Measurements from ENCODE around the gene ABCD1.
"Not testable (repeated sequence)": the region's sequence is repeated elsewhere in the genome, so short reads cannot be mapped to it uniquely, and the experiment has no call there.

Gene ABCD1

DNA sequence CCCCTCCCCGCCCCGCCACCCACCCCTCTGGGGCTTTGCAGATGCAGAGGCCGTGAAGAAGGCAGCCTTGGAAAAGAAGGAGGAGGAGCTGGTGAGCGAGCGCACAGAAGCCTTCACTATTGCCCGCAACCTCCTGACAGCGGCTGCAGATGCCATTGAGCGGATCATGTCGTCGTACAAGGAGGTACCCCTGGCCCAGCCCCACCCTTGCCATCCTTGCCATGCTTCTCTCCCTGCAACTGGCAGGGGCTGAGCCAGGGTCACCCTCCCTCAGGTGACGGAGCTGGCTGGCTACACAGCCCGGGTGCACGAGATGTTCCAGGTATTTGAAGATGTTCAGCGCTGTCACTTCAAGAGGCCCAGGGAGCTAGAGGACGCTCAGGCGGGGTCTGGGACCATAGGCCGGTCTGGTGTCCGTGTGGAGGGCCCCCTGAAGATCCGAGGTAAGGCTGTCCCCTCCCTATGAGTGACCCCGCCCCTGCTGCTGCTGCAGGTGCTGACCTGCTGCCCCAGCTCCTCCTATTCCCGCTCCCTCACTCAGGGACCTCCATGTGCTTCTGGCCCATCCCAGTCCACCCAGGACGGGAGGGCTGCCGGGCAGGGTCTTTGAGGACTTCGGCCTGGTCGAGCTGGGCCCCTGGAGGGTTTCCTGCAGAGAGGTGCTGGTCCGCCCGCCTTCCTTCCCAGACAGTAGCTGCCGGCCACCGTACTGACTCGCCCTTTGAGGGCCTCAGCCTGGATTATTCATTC lies 11.6 kb downstream of the ABCD1 start:
- DNase-seq, result no peak

DNA sequence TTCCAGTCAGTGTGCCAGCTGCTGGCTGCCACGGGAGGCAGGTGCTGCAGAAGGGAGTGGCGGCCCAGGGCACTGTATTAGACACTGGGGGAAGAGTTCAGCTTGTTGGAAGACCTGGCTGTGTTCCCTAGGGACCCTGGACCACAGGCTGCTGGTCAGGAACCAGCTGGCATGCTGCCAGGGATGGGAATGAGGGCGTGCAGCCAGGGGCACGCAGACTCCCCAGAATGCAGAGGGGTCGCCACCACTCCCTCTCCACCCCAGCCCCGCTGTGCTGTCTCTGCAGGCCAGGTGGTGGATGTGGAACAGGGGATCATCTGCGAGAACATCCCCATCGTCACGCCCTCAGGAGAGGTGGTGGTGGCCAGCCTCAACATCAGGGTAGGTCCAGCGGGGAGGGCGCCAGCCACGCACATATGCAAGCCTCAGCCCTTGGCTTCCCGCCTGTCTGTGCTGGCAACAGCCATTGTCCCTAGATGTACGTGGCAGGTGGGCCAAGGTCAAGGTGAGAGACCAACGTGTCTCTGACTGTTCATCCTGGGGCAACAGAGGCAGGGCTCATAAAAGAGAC lies 12.3 kb downstream of the ABCD1 start:
- no peak for DNase-seq

DNA sequence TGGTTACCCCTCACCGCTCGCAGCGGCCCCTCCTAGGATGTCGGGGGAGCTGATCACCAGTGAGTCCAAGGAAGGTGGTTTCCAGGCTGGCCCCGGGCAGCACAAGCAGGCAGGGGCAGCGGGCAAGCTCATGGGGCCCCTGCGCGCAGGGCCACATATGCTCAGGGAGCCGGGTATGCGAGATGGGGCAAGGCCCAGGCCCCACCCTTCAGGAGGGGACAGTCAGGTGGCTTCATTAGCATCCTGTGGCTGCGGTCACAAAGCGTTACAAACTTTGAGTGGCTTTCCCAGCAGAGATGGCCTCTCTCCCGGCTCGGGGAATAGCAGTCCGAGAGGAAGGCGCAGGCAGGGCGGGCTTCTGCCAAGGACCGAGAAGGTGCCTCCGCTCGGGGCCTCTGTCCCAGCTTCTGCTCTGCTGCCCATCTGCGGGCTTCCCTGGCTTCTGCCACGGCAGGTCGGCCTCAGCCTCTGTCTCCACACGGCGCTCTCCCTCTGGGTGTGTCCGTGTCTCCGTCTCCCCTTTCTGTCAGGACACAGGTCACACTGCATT lies 13.5 kb downstream of the ABCD1 start:
- DNase-seq, result no peak

DNA sequence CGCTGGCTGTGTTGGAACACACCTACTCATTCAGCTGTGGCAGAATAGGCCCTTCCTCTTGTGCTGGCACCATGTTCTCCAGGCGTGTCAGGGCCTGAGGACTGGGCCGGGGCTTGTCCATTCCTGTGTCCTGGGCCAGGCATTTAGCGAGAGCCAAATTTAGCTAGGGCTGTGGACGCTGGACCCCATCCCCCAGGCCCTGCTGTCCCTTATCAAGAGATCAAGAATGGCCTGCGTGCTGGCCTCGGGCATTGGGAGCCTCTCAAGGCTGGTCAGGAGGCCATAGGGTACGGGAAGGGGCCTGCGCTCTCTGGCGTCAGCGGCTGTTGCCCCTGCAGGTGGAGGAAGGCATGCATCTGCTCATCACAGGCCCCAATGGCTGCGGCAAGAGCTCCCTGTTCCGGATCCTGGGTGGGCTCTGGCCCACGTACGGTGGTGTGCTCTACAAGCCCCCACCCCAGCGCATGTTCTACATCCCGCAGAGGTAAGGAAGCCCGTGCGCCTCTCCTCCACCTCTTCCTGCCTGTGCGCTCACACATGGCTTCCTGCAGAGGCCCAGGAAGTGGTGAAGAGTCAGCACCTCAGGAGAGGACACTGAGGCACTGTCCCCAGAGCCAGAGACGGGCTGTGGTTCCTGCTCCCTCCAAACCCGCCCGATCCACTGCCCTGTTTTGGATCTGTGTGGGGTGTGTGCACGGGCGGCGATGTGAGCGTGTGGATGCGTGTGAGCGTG lies 15.3 kb downstream of the ABCD1 start:
- no peak for DNase-seq

DNA sequence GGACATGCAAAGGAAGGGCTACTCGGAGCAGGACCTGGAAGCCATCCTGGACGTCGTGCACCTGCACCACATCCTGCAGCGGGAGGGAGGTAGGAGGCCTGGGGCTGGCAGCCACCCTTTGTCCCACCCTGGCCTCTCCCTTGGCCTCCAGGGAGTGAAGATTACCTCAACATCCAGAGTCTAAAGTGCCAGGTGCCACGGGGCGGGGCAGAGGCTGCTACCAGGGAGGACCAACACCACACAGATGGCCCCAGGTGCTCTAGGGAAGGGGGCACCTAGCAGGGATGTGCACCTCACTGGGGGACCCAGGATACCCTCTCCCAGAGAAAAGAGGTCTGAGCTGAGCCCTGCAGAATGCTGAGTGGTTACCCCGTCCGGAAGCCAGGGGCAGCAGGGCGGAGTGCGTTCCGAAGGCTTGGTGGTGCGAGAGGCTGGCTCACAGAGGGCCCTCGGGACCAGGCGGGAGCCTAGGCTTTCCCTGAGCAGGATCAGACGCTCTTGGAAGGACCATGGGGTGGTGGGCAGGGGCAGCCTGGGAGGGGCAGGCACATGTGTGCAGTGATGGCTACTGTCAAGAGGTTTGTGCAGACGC lies 16.1 kb downstream of the ABCD1 start:
- no peak for DNase-seq

DNA sequence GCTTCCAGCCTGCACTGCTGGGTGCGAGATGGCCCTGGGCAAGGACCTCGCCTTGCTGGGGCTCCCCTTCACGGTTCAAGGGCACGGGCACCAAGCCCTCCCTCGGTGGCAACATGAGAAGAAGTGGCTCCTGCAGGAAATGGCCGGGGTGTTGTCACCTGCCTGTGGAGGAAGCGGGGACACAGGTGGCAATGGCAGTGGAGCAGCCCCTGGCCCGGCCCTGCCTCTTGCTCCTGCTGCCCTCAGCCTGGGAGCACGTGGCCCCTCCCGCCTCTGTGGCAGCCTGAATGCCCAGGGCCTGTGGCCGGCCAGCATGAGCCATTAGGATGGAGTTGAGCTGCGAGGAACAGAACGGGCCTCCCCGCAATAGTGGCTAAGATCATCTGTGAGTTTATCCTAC lies 16.8 kb downstream of the ABCD1 start:
- no peak for DNase-seq

DNA sequence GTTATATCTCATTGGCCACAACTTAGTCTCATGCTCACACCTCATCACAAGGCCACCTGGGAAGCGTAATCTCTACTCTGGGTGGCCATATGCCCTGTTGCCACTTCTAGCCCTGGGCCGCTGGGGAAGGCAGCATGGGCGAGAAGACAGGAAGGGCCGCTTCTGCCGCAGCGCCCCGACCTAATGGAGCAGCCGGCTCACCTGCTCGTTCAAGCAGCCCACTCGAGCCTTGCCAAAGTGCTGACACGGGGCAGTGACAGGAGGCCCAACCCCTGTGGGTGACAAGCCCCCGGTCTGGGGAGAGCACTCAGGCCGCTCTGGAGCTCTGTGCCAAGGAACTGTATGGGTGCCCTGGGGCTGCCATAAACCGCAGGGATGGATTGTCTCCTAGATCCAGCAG lies 17.5 kb downstream of the ABCD1 start:
- not testable (repeated sequence) for DNase-seq

DNA sequence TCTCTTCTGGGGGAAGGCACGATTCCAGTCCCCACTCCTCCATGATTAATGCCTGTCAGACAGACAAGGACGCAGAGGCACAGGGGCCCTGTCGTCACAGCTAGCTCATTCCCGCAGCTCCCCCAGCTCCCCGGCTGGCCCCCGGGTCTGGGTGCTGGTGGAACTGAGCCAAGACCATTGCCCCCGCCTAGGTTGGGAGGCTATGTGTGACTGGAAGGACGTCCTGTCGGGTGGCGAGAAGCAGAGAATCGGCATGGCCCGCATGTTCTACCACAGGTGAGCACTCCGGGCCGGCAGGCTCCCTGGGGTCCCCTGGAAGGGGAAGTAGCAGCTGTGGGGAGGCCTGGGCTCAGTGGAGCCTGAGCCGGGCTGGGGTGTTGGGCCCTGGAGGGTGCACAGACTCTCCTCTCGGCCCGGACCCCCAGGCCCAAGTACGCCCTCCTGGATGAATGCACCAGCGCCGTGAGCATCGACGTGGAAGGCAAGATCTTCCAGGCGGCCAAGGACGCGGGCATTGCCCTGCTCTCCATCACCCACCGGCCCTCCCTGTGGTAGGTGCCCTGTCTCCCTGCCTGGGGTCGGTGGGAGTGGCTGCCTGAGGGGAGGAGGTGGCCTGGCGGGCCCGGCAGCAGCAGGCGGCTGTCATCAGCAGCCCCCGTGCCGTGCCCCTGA lies 18.3 kb downstream of the ABCD1 start:
- not testable (repeated sequence) for DNase-seq

DNA sequence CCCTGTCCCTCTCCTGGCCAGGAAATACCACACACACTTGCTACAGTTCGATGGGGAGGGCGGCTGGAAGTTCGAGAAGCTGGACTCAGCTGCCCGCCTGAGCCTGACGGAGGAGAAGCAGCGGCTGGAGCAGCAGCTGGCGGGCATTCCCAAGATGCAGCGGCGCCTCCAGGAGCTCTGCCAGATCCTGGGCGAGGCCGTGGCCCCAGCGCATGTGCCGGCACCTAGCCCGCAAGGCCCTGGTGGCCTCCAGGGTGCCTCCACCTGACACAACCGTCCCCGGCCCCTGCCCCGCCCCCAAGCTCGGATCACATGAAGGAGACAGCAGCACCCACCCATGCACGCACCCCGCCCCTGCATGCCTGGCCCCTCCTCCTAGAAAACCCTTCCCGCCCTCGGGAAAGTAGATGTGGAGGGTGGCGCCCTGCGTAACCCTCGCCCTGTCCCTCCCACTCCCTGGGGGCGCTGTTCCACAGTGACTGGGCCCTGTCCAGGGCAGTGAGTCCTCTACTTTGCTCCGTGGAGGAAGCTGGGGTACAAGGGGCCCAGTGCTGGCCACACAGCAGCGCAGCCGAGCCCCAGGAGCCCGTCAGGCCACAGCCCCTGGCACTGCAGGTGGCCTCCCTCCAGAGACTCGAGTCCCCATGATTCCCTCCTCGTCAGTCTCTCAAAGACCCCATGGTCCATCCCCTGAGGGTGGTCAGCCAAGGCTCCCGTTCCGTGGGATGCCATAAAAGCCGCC lies 19.0 kb downstream of the ABCD1 start:
- DNase-seq, result not testable (repeated sequence)

DNA sequence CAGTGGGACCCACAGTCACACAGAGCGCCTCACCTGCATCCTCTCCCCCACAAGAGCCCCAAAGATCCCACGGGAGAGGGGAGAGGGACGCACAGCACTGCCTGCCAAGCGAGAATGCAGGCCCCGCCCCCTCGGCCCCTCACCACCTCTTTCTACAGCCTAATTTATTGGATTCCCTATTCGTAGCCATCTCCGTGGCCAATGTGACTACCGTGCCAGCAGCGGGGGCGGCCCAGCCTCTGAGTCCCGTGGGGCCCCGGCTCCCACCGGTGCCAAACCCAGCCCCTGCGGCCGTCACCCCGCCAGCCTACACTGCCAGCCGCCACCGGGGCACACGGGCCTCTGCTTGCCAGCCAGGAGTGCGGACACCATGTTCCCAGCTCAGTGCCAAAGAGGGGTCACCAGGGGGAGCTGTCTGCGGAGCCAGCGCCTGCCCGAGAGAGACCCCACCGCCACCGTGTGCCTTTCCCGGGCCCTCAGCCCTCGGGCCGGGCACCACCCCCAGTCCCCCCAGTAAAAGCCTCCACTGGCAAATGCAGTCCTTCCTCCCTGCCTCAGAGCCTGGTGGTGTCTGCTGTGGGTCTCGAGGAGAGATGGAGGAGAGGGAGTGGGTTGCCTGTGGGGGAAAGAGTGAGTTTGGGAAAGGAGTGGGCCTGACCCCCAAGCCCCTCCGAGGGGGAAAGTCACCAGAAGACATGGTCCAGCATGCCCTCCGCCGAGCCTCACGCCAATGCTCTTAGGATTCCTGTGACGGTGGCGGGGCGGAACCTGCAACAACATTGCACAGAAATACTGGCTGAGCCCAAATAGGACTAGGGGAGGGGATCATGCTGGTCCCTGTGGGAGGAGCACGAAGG lies 19.8 kb downstream of the ABCD1 start:
- DNase-seq, result no peak

DNA sequence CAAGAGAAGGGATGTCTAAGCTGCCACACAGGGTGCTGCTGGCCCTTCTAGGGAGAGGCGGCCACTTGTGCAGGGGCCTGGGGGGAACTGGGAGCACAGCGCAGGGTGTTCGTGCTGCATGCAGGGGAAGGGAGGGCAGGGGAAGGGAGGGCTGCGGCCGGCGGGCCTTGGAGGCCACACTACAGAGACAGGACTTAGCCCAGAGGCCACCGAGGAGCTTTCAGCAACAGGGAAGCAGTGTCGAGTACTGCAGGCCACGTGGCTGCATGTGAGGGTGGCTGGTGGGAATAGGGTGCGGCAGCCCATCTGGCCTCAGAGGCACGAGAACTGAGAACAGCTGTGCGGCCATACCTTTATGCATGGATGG lies 20.4 kb downstream of the ABCD1 start:
- DNase-seq, result not testable (repeated sequence)

DNA sequence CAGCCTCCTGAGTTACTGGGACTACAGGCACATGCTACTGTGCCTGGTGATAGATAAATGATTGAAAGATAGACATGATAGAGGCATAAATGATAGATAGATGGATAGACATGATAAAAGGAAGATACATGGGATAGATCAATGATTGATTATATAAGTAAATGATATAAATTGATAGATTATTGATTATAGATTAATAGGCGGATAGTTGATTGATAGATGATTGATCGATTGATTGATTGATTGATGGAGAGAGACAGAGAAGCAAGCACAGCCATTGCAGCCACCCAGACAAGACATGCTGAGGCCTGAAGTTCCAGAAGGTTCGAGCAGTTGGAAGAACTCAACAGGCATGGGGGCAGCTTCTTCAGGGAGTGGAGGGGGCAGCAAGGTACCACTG lies 21.7 kb downstream of the ABCD1 start:
- DNase-seq, result no peak

DNA sequence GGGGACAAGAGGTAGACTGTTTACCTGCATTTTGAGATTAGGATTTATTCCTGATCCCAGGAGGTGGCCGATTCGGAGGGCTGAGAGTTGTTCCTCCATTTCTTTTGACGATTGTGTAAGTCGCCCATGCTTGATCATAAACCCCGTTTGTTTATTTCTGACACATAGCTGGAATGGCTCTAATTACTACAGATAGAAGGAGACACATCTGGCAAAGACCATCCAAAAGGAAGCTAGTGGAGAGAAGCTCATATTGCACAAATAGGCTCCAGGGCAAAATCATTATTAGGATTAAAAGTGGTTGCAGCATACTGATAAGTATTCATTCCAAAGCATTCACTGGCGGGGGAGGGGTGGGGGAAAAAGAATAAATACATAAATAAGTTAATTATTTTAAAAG lies 22.3 kb downstream of the ABCD1 start:
- DNase-seq, result peak; percentile 9

DNA sequence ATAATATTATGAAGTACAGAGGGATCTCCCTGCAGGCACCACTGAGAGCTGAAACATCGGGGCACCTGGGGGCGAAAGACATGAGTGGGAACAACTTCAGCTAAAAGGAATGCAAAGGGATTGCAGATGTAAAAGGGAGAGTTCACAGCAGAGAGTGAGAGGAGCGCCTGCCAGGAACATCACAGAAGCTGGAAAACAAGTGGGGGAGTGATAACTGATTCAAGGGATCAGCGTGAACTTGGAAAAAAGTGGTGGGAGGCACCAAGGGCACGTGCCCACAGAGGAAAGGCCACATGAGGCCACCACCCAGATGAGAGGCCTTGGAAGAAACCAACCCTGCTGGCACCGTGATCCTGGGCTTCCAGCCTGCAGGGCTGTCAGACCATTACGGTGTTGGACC lies 24.4 kb downstream of the ABCD1 start:
- not testable (repeated sequence) for DNase-seq

DNA sequence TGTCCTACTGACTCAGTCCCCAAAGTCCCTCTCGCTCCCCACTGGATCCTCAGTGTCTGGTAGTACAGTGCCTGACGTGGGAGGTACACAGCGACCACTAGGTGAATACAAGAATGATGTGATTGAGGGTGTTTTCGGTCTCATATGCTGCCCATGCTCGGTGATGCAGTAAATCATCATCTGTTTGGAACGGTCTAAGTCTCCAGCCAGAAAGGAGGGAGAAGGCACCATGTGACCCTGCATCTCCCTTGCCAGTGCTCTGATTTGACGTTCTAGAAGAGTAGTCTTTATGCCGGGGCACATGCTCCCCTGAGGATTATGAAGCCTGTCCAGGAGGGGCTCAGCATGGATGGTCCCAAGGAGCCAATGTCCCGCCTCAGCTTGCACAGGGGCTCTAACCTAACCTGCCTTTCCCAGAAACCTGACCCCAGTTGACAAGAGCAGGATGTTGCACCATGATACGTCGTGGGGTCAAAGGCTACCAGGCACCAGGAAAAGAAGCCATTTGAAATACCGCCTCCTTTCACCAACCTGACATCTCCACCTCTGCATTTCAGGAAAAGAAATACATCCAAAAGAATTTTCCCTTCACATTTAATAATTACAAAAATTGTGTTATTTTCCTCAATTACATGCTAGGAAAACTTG lies 25.6 kb downstream of the ABCD1 start:
- DNase-seq, result no peak

DNA sequence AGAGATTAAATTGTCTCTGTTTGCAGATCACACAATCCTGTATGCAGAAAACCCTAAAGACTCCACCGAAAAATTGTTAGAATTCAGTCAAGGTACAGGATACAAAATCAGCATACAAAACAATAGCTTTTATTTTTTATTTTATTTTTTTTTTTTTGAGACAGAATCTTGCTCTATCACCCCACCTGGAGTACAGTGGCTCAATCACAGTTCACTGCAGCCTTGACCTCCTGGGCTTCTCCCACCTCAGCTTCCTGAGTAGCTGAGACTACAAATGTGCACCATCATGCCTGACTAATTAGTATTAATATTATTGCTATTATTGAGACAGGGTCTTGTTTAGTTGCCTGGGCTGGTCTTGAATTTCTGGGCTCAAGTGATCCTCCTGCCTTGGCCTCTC lies 30.5 kb downstream of the ABCD1 start:
- no peak for DNase-seq

DNA sequence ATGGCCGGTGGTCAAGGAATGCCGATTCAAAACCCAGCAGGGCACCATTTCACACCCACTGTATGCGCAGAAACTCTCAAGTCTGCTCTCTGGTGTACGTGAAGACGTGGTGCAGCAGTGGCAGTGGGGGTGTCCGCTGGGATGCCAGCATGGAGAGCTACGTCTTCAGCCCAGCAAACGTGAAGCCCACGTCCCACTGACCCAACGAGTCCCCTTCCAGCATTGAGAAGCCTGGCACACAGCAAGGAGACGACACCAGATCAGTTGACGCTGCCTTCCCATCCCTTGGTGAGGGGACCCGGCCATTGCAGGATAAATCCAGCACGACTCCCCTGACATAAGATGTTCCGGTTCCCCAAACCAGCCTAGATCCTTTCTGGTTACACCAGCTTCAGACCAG lies 37.2 kb downstream of the ABCD1 start:
- DNase-seq, result no peak

DNA sequence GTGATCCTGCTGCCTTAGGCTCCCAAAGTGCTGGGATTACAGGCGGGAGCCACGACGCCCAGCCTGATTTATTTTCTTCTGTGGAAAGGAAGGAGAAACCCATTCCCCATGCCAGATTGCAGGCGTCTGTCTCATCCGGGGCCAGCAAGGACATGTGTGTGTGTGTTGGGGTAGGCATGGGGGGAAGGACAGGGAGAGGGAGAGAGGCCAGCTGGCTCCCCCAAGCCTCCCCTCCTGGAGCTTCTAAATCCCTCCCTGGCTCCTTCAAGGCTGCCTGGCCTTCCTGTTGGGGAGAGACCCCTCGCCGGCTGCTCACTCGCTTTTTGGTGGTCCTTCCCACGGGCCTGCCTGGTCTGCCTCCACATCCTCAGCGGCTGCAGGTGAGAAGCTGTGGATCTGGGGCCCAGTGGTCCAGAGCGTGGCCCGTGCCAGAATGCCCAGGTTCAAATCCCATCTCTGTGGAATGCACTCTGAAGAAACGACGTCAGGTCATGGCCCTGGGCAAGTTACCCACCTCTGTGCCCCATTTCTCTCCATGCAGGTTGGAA lies 38.0 kb downstream of the ABCD1 start:
- DNase-seq, result no peak

DNA sequence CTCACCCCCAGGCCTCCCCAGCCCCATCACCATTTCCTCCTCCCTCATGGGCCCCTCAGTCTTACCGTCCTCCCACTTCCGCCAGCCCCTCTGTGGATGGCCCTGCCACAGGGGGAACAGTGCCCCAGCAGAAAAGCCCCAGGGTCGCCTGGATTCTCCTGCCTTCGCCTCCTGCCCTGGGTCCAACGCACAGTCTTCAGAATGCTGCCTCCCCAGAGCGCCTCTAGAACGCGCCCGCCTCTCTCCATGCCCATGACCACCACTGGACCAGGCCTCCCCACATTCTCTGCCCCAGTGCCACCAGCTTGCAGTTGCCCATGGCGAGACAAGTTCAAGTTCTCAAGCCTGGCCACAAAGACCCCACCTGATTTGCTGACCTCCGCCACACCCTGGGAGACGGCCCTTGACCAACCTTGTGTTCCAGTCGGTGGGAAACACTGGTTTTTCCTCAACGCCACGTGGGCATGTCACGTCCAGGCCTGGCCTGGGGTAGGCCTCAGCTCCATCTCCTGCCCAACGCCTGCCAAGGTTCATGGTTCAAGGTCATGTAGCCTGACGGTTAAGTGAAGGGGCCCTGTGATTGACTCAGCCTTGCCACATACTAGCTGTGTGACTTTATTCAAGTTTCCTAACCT lies 38.8 kb downstream of the ABCD1 start:
- DNase-seq, result no peak
